Measurements from ENCODE around the gene ZC3H4. TPM values are rescaled to one million over a fixed set of nuclear protein-coding genes. Genes with fewer than 3 reads are reported as not detected.

Gene ZC3H4
- total RNA-seq, 1 donor from 2014 or later: 89.1 TPM

- H3K36me3 Mint-ChIP-seq (ENCODE audit: low read depth): peaks cover 82% of the 10 kb centered on the region
Measured at GRCh38 chr19:47071731-47072130, 41.8 kb downstream of the ZC3H4 start.

GRCh38 chr19:47070756-47071155 is 42.8 kb downstream of the ZC3H4 start:
- CTCF ChIA-PET: no interaction called here
- Mint-ChIP-seq H3K27me3 (no peaks in the 10 kb centered on the region), H3K27ac (no peak overlapping the region), H3K4me3 (no peak overlapping the region), H3K36me3 (ENCODE audit: low read depth) (peaks cover 80% of the 10 kb centered on the region), H3K9me3 (no peaks in the 10 kb centered on the region), H3K4me1 (peaks cover 4% of the 10 kb centered on the region)
- TF ChIP-seq CTCF (IDR thresholded peaks at IDR 0.05): no peak
- ATAC-seq (ENCODE audit: low read depth) (no peak), DNase-seq (no peak)
- POLR2A ChIA-PET: no interaction called here
- intact Hi-C loops (cut with micrococcal nuclease): no loop called here

More at GRCh38 chr19:47071731-47072130, 41.8 kb downstream of the ZC3H4 start:
- Mint-ChIP-seq H3K4me1 (peaks cover 4% of the 10 kb centered on the region), H3K27ac (no peak overlapping the region), H3K27me3 (no peaks in the 10 kb centered on the region), H3K9me3 (no peaks in the 10 kb centered on the region), H3K4me3 (no peak overlapping the region)
- intact Hi-C loops (cut with micrococcal nuclease): no loop called here
- DNase-seq (no peak), ATAC-seq (ENCODE audit: low read depth) (no peak)
- ChIA-PET CTCF (no interaction called here), POLR2A (no interaction called here)
- TF ChIP-seq CTCF (IDR thresholded peaks at IDR 0.05): no peak

GRCh38 chr19:47069795-47070194 is 43.8 kb downstream of the ZC3H4 start:
- DNase-seq: no peak
- ChIA-PET CTCF (no interaction called here), POLR2A (no interaction called here)
- no peak for ATAC-seq (ENCODE audit: low read depth)
- Mint-ChIP-seq H3K4me1 (no peaks in the 10 kb centered on the region), H3K27ac (no peak overlapping the region), H3K9me3 (no peaks in the 10 kb centered on the region), H3K27me3 (no peaks in the 10 kb centered on the region), H3K36me3 (ENCODE audit: low read depth) (peaks cover 81% of the 10 kb centered on the region), H3K4me3 (no peak overlapping the region)
- TF ChIP-seq CTCF (IDR thresholded peaks at IDR 0.05): no peak
- intact Hi-C loops (cut with micrococcal nuclease): no loop called here

- intact Hi-C loops (cut with micrococcal nuclease): no loop called here
- Mint-ChIP-seq H3K9me3 (no peaks in the 10 kb centered on the region), H3K27me3 (no peaks in the 10 kb centered on the region), H3K27ac (no peak overlapping the region), H3K36me3 (ENCODE audit: low read depth) (peaks cover 83% of the 10 kb centered on the region), H3K4me1 (no peaks in the 10 kb centered on the region), H3K4me3 (no peak overlapping the region)
- ChIA-PET POLR2A (no interaction called here), CTCF (interaction anchor here (1.1 kb wide), 1 partner anchor 56 kb away, joined by 3 read pairs; no protein-coding TSS in a partner anchor)
- no peak for DNase-seq
- no peak for ATAC-seq (ENCODE audit: low read depth)
- no peak for TF ChIP-seq CTCF (IDR thresholded peaks at IDR 0.05)
Measured at GRCh38 chr19:47068876-47069406, 44.6 kb downstream of the ZC3H4 start.

GRCh38 chr19:47068246-47068645 is 45.3 kb downstream of the ZC3H4 start:
- H3K4me3 Mint-ChIP-seq: no peak overlapping the region
- no peak for TF ChIP-seq CTCF (IDR thresholded peaks at IDR 0.05)
- POLR2A ChIA-PET: interaction anchor here (0.6 kb wide), 1 partner anchor 20 kb away, joined by 3 read pairs; no protein-coding TSS in a partner anchor
- H3K4me1 Mint-ChIP-seq: no peaks in the 10 kb centered on the region
- no peak overlapping the region for H3K27ac Mint-ChIP-seq
- H3K36me3 Mint-ChIP-seq (ENCODE audit: low read depth): peaks cover 77% of the 10 kb centered on the region
- H3K27me3 Mint-ChIP-seq: no peaks in the 10 kb centered on the region
- DNase-seq: no peak
- no peaks in the 10 kb centered on the region for H3K9me3 Mint-ChIP-seq
- ATAC-seq (ENCODE audit: low read depth): no peak
- CTCF ChIA-PET: interaction anchor here (1.1 kb wide), 1 partner anchor 55 kb away, joined by 3 read pairs; no protein-coding TSS in a partner anchor
- intact Hi-C loops (cut with micrococcal nuclease): no loop called here
